Smooth muscle cell (in vitro differentiated cells): Measurements from ENCODE around the gene CD300A. TPM values are rescaled to one million over a fixed set of nuclear protein-coding genes. Genes with fewer than 3 reads are reported as not detected.

Source experiments
- DNase-seq: peaks from one replicate; lab custom pipeline; 2025; ENCODE audit not compliant: unreplicated experiment; lab: John Stamatoyannopoulos, UW
- H2AFZ ChIP-seq: fragments of 200-600 bp; sonication (generic); 2 replicates; pipeline ENCODE4 v1.6.0; 2016; ENCODE audit warnings: antibody characterized with exemption, low read depth, mild to moderate bottlenecking
- H3F3A ChIP-seq: fragments of 200-600 bp; sonication (generic); 2 replicates; pipeline ENCODE4 v1.6.0; 2017; ENCODE audit warnings: antibody characterized with exemption, low read depth
- H3K27ac ChIP-seq: fragments of 200-600 bp; sonication (generic); 2 replicates; pipeline ENCODE4 v1.5.1; 2016; ENCODE audit warnings: low read depth, mild to moderate bottlenecking
- H3K27me3 ChIP-seq: fragments of 200-600 bp; sonication (generic); 2 replicates; pipeline ENCODE4 v1.6.1; 2016; ENCODE audit warnings: low read depth, mild to moderate bottlenecking
- H3K36me3 ChIP-seq: fragments of 200-600 bp; sonication (generic); 2 replicates; pipeline ENCODE4 v1.5.1; 2016; ENCODE audit warnings: low read depth
- H3K4me1 ChIP-seq: fragments of 200-600 bp; sonication (generic); 2 replicates; pipeline ENCODE4 v1.5.1; 2016; ENCODE audit warnings: low read depth
- H3K4me2 ChIP-seq: fragments of 200-600 bp; sonication (generic); 2 replicates; pipeline ENCODE4 v1.6.0; 2016; ENCODE audit warnings: mild to moderate bottlenecking
- H3K4me3 ChIP-seq: fragments of 200-600 bp; sonication (generic); 2 replicates; pipeline ENCODE4 v1.5.1; 2016; ENCODE audit warnings: mild to moderate bottlenecking
- H3K79me2 ChIP-seq: fragments of 200-600 bp; sonication (generic); 2 replicates; pipeline ENCODE4 v1.6.0; 2016; ENCODE audit warnings: low read depth, mild to moderate bottlenecking
- H3K9ac ChIP-seq: fragments of 200-600 bp; sonication (generic); 2 replicates; pipeline ENCODE4 v1.6.0; 2016; ENCODE audit warnings: low read depth
- H3K9me3 ChIP-seq: fragments of 200-600 bp; sonication (generic); replicated peaks from 2 replicates; pipeline ENCODE4 v1.5.1; 2016; ENCODE audit warnings: low read depth
- H4K20me1 ChIP-seq: fragments of 200-600 bp; sonication (generic); 2 replicates; pipeline ENCODE4 v1.6.0; 2016; ENCODE audit warnings: low read depth
- CTCF ChIP-seq: fragments of 200-600 bp; sonication (generic); IDR thresholded peaks from 2 replicates; pipeline ENCODE4 v1.5.1; 2017; ENCODE audit warnings: borderline replicate concordance, mild to moderate bottlenecking, antibody characterized with exemption; ENCODE audit not compliant: insufficient read depth, poor library complexity, severe bottlenecking
- WGBS: methylation state at CpG from one replicate; pipeline ENCODE4 v1.1.7; 2016; ENCODE audit warnings: low lambda C conversion rate; 5-methylcytosine and 5-hydroxymethylcytosine counted together
- polyA plus RNA-seq: library from polyadenylated mRNA; unstranded; fragments of >200 nt; fragmentation: Nextera tagmentation; extraction: Ambion mirVana; gene quantifications from 2 replicates; pipeline ENCODE4 v1.2.1, GENCODE V29; 2016
- total RNA-seq: library from RNA; depleted of rRNA; stranded (reverse); fragments of >200 nt; gene quantifications from 2 replicates; pipeline ENCODE4 v1.2.3, GENCODE V29; 2014

CD300A gene
- total and polyA plus RNA-seq, 2 experiments from 2014 or later: not detected

GRCh38 chr17:74520790-74521480, 54.5 kb downstream of the CD300A start:
- WGBS: 91% methylated on average over 21 of the region's 21 CpGs
- DNase-seq: no peak
- H3K9me3 ChIP-seq: no peaks in the 10 kb centered on the region
- H3K27ac ChIP-seq: no peak overlapping the region
- H3K27me3 ChIP-seq: peaks cover 14% of the 10 kb centered on the region
- no peak for TF ChIP-seq CTCF
- no peak overlapping the region for H2AFZ ChIP-seq
- H3K4me1 ChIP-seq: no peaks in the 10 kb centered on the region
- H3F3A ChIP-seq: no peaks in the 10 kb centered on the region
- H3K36me3 ChIP-seq: no peaks in the 10 kb centered on the region
- no peak overlapping the region for H3K4me3 ChIP-seq
- H3K4me2 ChIP-seq: no peak overlapping the region
- no peaks in the 10 kb centered on the region for H3K79me2 ChIP-seq
- H3K9ac ChIP-seq: no peak overlapping the region
- H4K20me1 ChIP-seq: no peaks in the 10 kb centered on the region

DNA sequence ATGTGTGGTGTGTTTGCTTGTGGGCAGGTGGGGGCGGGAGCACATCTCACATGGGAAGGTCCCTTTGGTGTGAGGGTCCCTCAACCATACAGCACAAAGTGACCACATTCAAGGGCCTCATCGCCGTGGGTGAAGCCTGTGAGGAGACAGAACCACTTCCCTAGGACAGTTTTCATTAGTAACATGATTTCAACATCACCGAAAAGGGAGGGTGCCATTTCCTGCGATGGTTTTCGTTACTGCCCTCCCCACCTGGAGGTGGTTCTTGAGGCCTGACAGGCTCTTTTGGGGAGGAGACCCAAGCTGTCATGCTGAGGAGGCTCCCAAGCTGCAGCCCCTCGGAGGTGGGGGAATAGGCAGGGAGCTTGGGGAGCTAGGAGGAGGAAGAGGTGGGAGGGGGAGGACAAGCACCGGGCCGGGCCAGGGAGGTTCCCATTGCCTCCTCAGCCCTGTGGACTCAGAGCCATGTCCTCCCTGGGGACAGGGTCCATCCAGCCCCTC, 55.3 kb downstream of the CD300A start:
- no peak overlapping the region for H3K27ac ChIP-seq

GRCh38 chr17:74522381-74523105, 56.1 kb downstream of the CD300A start:
- no peaks in the 10 kb centered on the region for H3F3A ChIP-seq
- TF ChIP-seq CTCF: no peak
- H3K79me2 ChIP-seq: no peaks in the 10 kb centered on the region
- H3K27me3 ChIP-seq: peaks cover 14% of the 10 kb centered on the region
- H3K36me3 ChIP-seq: no peaks in the 10 kb centered on the region
- H3K4me3 ChIP-seq: no peak overlapping the region
- H3K4me1 ChIP-seq: no peaks in the 10 kb centered on the region
- no peaks in the 10 kb centered on the region for H3K9me3 ChIP-seq
- 83% methylated on average over 10 of the region's 10 CpGs for whole genome bisulfite sequencing
- no peak for DNase-seq
- H4K20me1 ChIP-seq: no peaks in the 10 kb centered on the region
- H3K4me2 ChIP-seq: no peak overlapping the region
- H2AFZ ChIP-seq: no peak overlapping the region
- H3K27ac ChIP-seq: no peak overlapping the region
- no peak overlapping the region for H3K9ac ChIP-seq

More for the DNA sequence above, 55.3 kb downstream of the CD300A start:
- no peak overlapping the region for H3K4me3 ChIP-seq
- H3K79me2 ChIP-seq: no peaks in the 10 kb centered on the region
- no peaks in the 10 kb centered on the region for H3F3A ChIP-seq
- no peak overlapping the region for H3K9ac ChIP-seq
- no peaks in the 10 kb centered on the region for H3K9me3 ChIP-seq
- no peaks in the 10 kb centered on the region for H3K36me3 ChIP-seq
- no peak overlapping the region for H3K4me2 ChIP-seq
- no peaks in the 10 kb centered on the region for H3K4me1 ChIP-seq
- peaks cover 14% of the 10 kb centered on the region for H3K27me3 ChIP-seq
- no peak for DNase-seq
- WGBS: 87% methylated on average over 9 of the region's 9 CpGs
- no peak overlapping the region for H2AFZ ChIP-seq
- H4K20me1 ChIP-seq: no peaks in the 10 kb centered on the region
- TF ChIP-seq CTCF: no peak
